ENCODE measurements around the gene ZNF124. TPM values are rescaled to one million over a fixed set of nuclear protein-coding genes. Genes with fewer than 3 reads are reported as not detected.
"Not testable (repeated sequence)": the region's sequence is repeated elsewhere in the genome, so short reads cannot be mapped to it uniquely, and the experiment has no call there.

ZNF124 gene
- total RNA-seq, 1 experiment from 2014 or later, result 16.3 TPM

GRCh38 chr1:247126166-247126565 lies 45.7 kb downstream of the ZNF124 start:
- ATAC-seq, result peak; percentile 98
- H4K20me1 ChIP-seq (ENCODE audit: insufficient read depth); CTCF ChIA-PET; H3K36me3 ChIP-seq (ENCODE audit: control insufficient read depth in 1 of 2, insufficient read depth in 2 of 2, low read length in 2 of 2); H3K4me2 ChIP-seq (ENCODE audit: low read length); H2AFZ ChIP-seq (ENCODE audit: low read depth, low read length, poor library complexity, severe bottlenecking); H3K9me2 ChIP-seq (ENCODE audit: insufficient read depth); DNase-seq (ENCODE audit: low read depth, low spot score); POLR2A ChIA-PET; RAD21 ChIA-PET (ENCODE audit: low non-redundant PET in 1 of 2, low total read pairs in 2 of 2, uncharacterized antibody in 2 of 2, unreplicated experiment in 2 of 2); H3K79me2 ChIP-seq (ENCODE audit: insufficient read depth, low read length); H3K27ac ChIP-seq (ENCODE audit: low read depth, low read length); intact Hi-C loops (cut with micrococcal nuclease); H3K9me3 ChIP-seq (ENCODE audit: control insufficient read depth in 1 of 2, insufficient read depth in 1 of 2, low read depth in 1 of 2, low read length in 2 of 2); H3K4me1 ChIP-seq (ENCODE audit: control insufficient read depth in 1 of 2, insufficient read depth in 2 of 2, low read length in 2 of 2); H3K9ac ChIP-seq (ENCODE audit: low read length); BruUV-seq (replicated peaks); H3K4me3 ChIP-seq (replicated peaks in 1 of 2; ENCODE audit: low read depth in 1 of 2, low read length in 2 of 2); H3K27me3 ChIP-seq (ENCODE audit: insufficient read depth, low read length): not testable (repeated sequence)

GRCh38 chr1:247121382-247121781 lies 50.4 kb downstream of the ZNF124 start:
- H3K79me2 ChIP-seq (ENCODE audit: insufficient read depth, low read length), result no peaks in the 10 kb centered on the region
- no TSS peak for BruUV-seq (replicated peaks)
- intact Hi-C loops (cut with micrococcal nuclease), result no loop called here
- H3K27me3 ChIP-seq (ENCODE audit: insufficient read depth, low read length), result no peaks in the 10 kb centered on the region
- H3K9me3 ChIP-seq (ENCODE audit: control insufficient read depth in 1 of 2, insufficient read depth in 1 of 2, low read depth in 1 of 2, low read length in 2 of 2), result no peaks in the 10 kb centered on the region
- no peak overlapping the region for H3K4me2 ChIP-seq (ENCODE audit: low read length)
- TF ChIP-seq EGR1 (IDR thresholded peaks at IDR 0.05; ENCODE audit: low read depth), result no peak
- no peak for TF ChIP-seq TCF7L2 (IDR thresholded peaks at IDR 0.05; ENCODE audit: borderline replicate concordance, extremely low read depth, insufficient read depth, insufficient read length)
- no peak for TF ChIP-seq ZFX (IDR thresholded peaks at IDR 0.05)
- TF ChIP-seq ELF1 (IDR thresholded peaks at IDR 0.05; ENCODE audit: borderline replicate concordance, low read depth), result no peak
- no peak for TF ChIP-seq RAD21 (IDR thresholded peaks at IDR 0.05; ENCODE audit: low read depth)
- TF ChIP-seq YY1 (IDR thresholded peaks at IDR 0.05; ENCODE audit: extremely low read depth, insufficient replicate concordance, low read depth, low read length), result no peak
- TF ChIP-seq ZBTB33 (IDR thresholded peaks at IDR 0.05; ENCODE audit: extremely low read depth, insufficient replicate concordance, low read length), result no peak
- no peak for TF ChIP-seq SP1 (IDR thresholded peaks at IDR 0.05; ENCODE audit: low read depth)
- TF ChIP-seq CEBPB (IDR thresholded peaks at IDR 0.05; ENCODE audit: low read depth), result no peak
- no peak for TF ChIP-seq SRF (IDR thresholded peaks at IDR 0.05; ENCODE audit: low read depth)
- TF ChIP-seq CTCF (IDR thresholded peaks at IDR 0.05 in 2 of 3, conservative IDR thresholded peaks at IDR 0.05 in 1 of 3; ENCODE audit: borderline replicate concordance in 1 of 3, insufficient read depth in 1 of 3, low read depth in 2 of 3, low read length in 2 of 3), result no peak
- H3K4me1 ChIP-seq (ENCODE audit: control insufficient read depth in 1 of 2, insufficient read depth in 2 of 2, low read length in 2 of 2), result no peaks in the 10 kb centered on the region
- H4K20me1 ChIP-seq (ENCODE audit: insufficient read depth), result no peaks in the 10 kb centered on the region
- DNase-seq (ENCODE audit: low read depth, low spot score) (no peak), ATAC-seq (no peak)
- ChIA-PET POLR2A (no interaction called here), CTCF (no interaction called here), RAD21 (ENCODE audit: low non-redundant PET in 1 of 2, low total read pairs in 2 of 2, uncharacterized antibody in 2 of 2, unreplicated experiment in 2 of 2) (no interaction called here)
- H3K9ac ChIP-seq (ENCODE audit: low read length), result no peak overlapping the region
- no peak overlapping the region for H3K27ac ChIP-seq (ENCODE audit: low read depth, low read length)
- H3K9me2 ChIP-seq (ENCODE audit: insufficient read depth), result no peaks in the 10 kb centered on the region
- no peak overlapping the region for H2AFZ ChIP-seq (ENCODE audit: low read depth, low read length, poor library complexity, severe bottlenecking)
- no peaks in the 10 kb centered on the region for H3K36me3 ChIP-seq (ENCODE audit: control insufficient read depth in 1 of 2, insufficient read depth in 2 of 2, low read length in 2 of 2)
- no peak overlapping the region for H3K4me3 ChIP-seq (replicated peaks in 1 of 2; ENCODE audit: low read depth in 1 of 2, low read length in 2 of 2)

GRCh38 chr1:247120408-247120668 lies 51.5 kb downstream of the ZNF124 start:
- H3K27me3 ChIP-seq (ENCODE audit: insufficient read depth, low read length); H3K4me3 ChIP-seq (replicated peaks in 1 of 2; ENCODE audit: low read depth in 1 of 2, low read length in 2 of 2); H3K36me3 ChIP-seq (ENCODE audit: control insufficient read depth in 1 of 2, insufficient read depth in 2 of 2, low read length in 2 of 2); H4K20me1 ChIP-seq (ENCODE audit: insufficient read depth); H3K79me2 ChIP-seq (ENCODE audit: insufficient read depth, low read length); H3K9me3 ChIP-seq (ENCODE audit: control insufficient read depth in 1 of 2, insufficient read depth in 1 of 2, low read depth in 1 of 2, low read length in 2 of 2); DNase-seq (ENCODE audit: low read depth, low spot score); CTCF ChIA-PET; ATAC-seq; intact Hi-C loops (cut with micrococcal nuclease); H3K4me1 ChIP-seq (ENCODE audit: control insufficient read depth in 1 of 2, insufficient read depth in 2 of 2, low read length in 2 of 2); RAD21 ChIA-PET (ENCODE audit: low non-redundant PET in 1 of 2, low total read pairs in 2 of 2, uncharacterized antibody in 2 of 2, unreplicated experiment in 2 of 2); H3K9me2 ChIP-seq (ENCODE audit: insufficient read depth); POLR2A ChIA-PET; H2AFZ ChIP-seq (ENCODE audit: low read depth, low read length, poor library complexity, severe bottlenecking); BruUV-seq (replicated peaks); H3K4me2 ChIP-seq (ENCODE audit: low read length); H3K27ac ChIP-seq (ENCODE audit: low read depth, low read length); H3K9ac ChIP-seq (ENCODE audit: low read length): not testable (repeated sequence)
